ENCODE data around the gene ANAPC2.
A peak's percentile ranks its signal among the peaks of the same experiment; 100 is the strongest.

The ANAPC2 gene

DNA sequence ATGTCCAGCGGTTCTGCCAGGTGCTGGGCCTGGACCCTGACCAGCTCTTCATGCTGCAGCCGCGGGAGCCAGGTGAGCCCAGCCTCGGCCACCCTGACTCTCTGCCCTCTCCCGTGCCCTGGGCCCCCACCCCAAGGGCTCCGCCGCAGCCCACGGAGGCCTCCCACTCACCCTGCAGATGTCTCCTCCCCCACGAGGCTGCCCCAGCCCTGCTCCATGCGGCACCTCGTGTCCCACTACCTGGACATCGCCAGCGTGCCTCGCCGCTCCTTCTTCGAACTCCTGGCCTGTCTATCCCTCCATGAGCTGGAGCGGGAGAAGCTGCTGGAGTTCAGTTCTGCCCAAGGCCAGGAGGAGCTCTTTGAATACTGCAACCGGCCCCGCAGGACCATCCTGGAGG lies 26.3 kb upstream of the ANAPC2 start:
- DNase-seq, result no peak

DNA sequence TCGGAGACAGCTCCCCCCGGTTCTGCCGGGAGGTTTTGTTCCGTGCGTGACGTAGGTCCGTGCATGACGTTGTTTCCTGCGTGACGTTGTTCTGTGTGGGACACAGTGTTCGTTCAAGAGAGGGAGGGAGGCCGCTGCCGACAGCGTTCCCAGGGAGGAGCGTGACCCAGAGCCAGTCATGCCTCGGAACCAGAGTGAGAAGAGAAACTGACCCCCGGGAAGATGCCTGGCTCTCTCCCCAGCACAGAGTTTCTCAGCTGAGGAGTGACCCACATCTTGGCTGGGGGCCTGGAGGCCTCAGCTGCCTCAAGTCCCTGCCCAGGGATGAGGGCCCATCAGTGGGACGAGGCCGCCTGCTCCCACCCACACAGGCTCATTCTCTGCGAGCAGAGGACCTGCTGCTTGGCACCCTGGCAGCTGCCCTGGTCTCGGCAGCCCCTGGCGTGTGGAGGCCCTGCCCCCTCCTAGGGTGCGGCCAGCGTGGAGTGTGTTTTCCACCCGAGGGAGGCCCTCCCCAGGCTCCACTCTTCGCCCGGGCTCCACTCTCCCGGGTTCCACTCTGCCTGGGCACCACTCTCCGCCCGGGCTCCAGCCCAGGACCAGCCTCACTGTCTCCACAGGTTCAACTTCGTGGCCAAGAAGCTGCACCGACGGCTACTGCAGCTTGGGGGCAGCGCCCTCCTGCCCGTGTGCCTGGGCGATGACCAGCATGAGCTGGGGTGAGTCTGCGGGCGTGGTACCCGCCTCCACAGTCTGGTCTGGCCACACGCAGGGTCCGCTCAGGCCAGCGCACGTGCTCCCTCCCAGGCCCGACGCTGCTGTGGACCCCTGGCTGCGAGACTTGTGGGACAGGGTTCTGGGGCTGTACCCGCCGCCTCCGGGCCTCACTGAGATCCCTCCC lies 25.1 kb upstream of the ANAPC2 start:
- DNase-seq, result no peak

DNA sequence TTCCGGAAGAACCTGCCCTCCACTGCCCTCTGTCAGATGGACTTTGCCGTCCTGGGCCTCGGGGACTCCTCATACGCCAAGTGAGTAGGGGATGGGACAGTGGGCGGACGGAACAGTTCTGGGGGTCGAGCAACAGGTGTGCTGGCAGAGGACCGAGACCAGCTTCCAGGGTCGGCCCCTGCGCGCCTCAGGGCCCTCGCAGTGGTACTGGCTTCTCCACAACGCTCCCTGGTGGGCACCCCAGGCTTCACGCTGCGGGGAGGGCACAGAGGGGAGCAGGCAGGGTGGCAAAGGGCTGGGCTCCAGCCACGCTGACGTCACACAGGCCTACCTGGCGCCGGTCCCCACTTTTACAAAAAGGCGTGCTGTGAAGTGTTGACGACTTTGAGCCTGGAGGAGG lies 24.2 kb upstream of the ANAPC2 start:
- no peak for DNase-seq

DNA sequence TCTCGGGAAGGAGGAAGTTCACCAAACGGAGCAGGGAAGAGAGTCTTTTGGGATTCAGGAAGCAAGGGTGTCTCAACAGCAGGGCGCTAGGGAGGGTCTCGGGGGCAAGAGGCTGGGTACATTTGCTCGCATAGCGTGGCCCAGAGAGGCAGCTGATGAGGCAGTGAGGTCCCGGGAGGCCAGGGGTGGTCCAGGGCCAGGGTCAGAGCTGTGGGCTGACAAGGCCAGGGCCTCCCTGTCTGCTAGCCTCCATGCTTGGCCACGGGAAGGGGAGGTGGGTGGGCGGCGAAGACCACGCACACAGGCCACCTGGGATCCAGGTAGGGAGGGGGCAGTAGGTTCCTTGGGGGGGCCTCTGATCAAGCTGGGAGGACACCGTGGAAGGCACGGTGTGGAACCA lies 23.2 kb upstream of the ANAPC2 start:
- DNase-seq, result no peak

DNA sequence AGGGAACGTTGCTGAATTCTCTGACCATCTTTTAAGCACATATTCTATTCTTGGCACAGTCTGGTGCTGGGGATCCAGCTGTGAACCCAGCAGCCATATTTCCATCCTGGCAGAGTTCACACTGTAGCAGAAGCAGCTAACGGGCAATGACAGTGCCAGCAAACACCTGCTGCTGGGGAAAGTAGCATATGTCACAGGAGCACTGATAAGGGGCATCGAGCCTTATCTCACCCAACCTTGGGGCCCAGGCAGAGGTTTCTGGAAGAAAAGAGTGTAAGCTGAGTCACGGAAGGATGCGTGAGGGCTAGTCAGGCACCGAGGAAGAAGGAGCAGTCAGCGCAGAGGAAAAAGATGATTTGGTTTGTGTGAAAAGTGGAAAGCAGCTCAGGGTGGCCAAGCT lies 18.2 kb upstream of the ANAPC2 start:
- DNase-seq, result no peak

DNA sequence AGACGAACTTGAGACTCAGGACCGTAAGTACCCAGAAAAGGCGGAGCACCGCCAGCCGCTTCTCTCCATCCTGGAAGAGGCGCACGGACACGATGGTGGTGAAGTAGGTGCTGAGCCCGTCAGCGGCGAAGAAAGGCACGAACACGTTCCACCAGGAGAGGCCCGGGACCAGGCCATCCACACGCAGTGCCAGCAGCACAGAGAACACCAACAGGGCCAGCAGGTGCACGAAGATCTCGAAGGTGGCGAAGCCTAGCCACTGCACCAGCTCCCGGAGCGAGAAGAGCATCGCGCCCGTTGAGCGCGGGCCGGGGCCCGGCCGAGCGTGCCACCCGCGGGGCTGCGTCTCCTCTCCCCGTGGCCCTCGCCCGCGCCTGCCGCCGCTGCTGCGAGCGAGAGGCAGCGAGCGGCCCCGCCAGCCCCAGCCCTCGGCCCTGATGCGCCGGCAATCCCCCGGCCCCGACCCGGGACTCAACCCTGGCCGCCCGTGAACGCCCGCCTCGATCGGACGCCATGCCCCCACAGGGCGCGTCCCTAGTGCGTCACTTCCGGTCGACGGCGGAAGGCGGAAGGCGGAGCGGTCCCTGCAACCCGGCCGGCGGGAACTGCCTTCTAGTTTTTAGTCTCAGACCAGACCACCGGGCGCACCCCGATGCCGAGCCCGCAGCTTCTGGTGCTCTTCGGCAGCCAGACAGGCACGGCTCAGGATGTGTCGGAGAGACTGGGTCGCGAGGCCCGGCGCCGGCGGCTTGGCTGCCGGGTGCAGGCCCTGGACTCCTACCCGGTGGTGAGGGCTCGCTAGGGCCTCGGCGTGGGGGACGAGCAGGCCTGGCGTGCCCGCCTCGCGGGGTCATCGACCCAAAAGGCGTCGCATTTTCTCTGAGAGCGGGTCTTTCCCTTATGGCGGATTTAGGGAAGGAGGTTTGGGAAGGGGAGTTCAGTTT lies 17.0 kb upstream of the ANAPC2 start, which contains the start of the genes NDOR1 and TMEM203:
Gene NDOR1 (plus strand): TSS at position 575 of the 944 bp plus-strand sequence. CDS start 78 bp downstream, at position 653.
Gene TMEM203 (minus strand): TSS at position 523 of the 944 bp plus-strand sequence. CDS start 234 bp downstream, at position 289.
- DNase-seq, result peak; percentile 88

DNA sequence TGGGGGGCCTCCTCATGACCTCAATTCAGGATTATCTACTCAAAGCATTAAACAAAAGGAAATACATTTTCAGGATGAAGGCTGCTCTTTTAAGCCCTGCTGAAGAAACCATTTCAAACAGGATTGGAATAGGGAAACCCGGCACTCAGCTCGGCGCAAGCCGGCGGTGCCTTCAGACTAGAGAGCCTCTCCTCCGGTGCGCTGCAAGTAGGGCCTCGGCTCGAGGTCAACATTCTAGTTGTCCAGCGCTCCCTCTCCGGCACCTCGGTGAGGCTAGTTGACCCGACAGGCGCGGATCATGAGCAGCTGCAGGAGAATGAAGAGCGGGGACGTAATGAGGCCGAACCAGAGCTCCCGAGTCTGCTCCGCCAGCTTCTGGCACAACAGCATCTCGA lies 16.4 kb upstream of the ANAPC2 start:
- DNase-seq, result no peak

DNA sequence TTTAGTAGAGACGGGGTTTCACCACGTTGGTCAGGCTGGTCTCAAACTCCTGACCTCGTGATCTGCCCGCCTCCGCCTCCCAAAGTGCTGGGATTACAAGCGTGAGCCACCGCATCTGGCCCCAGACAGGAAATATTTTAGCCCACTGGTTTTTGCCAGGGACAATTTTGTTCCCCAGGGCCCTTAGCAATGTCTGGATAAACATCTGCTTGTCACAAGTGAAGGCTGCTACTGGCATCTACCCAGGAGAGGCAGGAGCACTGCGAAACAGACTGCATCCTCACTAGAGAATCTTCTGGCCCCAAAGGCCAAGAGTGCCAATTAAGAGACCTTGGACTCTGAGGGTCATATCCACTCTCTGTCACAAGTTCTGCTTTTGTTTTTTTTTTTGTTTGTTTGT lies 14.6 kb upstream of the ANAPC2 start:
- DNase-seq, result no peak

DNA sequence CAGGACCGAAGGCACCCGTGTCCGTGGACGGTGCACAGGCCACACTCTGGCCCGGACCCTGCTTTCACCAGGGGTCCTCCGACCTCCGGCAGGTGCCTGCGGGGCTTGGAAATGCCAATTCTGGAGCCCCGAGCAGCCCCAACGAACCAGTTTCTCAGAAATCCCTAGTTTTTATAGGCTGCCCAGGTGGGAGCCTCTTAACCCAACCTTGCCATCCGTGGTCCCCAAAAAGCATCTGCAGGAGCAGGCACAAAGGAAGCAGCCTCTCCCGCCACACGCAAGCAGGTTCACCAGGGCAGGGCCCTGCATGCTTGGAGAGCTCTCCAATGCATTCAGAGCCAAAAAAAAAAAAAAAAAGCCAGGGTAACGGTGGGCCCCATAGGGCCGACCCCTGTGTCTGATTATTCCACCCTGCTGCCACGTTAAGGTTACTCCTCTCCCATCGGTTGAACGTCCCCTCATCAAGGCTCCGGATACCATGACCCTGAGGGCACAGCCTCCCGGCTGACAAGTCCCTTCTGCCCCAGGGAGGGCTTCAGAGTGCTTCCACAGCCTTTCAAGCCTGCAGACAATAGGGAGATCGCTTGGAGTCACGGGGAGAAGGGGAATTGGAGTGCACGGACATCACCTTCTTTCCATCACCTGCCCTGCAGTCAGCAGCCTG lies 13.0 kb upstream of the ANAPC2 start:
- no peak for DNase-seq

DNA sequence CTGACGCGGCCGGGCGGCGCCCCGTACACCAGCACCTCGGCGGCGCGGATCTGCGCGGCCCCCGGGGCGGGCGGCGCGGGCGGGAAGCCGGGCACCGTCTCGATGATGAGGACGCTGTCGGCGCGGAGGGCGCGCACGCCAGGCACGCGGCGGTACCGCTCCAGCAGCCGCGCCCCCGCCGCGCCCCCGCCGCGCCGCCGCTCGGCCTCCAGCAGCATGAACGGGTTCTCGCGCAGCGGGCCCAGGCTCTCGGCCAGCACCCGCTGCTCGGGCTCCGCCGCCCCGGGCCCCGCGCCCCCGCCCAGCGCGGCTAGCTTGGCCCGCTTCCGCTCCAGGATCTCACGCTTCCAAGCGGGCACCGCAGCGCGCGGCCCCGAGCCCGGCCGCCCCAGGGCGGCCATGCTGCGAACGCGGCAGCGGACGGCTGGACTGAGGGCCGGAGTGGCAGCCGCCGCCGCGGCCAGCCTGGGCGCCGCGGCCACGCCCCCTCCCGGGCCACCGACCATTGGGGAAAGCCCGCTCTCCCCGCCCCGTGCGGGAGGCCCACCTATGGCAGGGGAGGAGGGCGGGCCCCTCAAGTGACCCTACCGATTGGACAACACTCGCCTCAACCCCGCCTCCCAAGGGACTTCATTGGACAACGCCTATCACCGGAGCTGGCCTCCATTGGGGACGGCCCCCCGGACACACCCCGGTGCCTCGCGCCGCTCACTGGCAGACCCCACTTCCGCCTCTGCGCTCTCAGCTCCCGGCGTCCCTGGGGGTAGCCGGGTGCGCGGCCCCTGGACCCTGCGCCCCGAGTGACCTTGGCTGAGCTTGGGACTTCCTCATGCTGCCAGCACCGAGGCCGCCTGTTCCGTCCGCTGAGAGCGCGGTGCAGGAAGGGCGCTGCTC lies 12.2 kb upstream of the ANAPC2 start, which contains the start of gene TPRN:
Gene TPRN (minus strand): TSS at position 431 of the 894 bp plus-strand sequence. CDS start 30 bp downstream, at position 401.
- DNase-seq, result peak; percentile 95

DNA sequence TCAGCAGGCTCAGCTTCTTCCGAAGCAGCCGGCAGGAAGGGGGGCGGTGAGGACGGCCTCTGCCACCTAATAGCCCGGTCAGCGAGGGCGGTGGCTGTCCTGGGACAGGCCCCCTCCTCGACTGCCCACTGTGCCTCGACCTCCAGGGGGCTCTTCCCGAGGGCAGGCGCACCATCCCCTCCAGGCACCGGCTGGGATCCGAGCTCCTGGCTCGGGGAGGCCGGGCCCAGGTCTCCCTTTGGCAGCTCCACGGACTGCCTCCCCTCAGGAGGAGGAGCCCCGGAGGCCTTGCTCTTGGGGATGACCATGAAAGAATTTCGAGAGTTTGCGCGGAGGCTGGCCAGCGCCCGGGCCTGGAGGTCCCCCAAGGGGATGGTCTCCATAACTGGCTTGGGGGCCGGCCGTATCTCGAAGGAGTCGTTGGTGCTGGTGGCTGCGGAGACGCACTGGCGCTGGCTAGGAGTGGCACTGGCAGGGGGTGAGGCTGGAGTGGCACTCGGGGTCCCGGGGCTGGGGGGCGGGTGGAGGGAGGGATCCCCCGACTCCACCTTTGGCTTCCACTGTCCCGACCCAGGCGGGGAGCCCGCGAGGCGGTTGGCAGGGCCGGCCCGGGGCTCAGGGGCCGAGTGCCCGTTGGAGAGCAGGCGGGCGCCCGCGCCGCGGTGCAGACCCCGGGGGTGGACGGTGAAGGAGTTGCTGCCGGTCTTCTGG lies 11.2 kb upstream of the ANAPC2 start:
- DNase-seq, result no peak

DNA sequence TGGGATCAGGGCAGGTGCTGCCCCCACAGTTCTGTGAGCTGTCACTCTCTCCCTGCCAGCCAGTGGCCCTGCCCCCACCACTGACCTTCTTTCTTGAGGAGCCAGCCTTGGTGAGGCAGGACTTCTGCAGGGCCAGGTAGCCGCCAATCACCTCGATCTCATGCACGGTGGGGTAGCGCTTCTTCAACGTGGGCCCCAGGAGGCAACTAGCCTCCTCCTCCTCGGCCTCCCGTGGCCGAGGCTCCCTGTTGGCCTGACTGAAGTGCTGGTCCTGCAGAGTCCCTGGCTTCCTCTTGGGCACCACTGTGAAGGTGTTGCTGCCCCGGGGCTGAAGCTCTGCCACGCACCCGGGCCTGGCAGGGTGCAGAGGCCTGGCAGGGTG lies 10.5 kb upstream of the ANAPC2 start:
- no peak for DNase-seq

DNA sequence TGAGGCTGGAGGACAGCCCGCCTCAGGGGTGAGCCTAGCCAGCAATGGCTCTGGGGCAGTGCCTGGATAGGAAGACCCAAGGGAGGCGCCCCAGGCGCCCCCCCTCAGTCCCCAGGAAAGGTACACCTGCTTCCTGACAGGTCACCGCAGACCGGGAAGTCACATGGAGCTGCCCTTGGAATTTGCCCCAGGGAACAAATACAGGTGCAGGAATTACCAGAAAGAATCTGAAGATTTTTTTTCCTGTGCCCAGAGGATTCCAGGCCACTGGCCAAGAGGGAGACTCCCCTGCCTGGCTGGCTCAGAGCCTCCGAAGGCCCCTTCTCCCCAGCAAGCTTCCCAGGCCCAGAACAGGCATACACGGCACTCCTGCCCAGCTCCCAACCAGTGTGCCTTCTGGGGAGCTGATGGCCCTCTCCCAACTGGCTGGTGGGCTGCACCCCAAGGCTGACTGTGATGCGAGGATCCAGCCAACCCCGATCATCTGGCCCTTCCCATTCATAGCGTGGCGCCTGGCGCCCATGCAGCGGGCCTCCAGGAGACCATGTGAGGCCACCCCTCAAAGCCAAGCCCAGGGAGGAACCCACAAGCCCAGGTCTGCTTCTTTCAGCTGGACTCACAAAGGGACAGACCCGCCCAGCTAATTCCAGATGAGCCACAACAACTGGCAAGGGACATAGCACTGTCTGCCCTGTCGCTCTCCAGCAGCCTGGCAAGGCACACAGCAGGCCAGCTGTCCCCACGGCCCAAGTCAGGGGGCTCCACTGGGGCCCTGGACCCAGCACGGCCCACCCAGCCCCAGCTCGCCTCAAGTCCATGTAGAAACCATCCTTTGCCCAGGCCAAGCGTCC lies 9.9 kb upstream of the ANAPC2 start:
- DNase-seq, result no peak

DNA sequence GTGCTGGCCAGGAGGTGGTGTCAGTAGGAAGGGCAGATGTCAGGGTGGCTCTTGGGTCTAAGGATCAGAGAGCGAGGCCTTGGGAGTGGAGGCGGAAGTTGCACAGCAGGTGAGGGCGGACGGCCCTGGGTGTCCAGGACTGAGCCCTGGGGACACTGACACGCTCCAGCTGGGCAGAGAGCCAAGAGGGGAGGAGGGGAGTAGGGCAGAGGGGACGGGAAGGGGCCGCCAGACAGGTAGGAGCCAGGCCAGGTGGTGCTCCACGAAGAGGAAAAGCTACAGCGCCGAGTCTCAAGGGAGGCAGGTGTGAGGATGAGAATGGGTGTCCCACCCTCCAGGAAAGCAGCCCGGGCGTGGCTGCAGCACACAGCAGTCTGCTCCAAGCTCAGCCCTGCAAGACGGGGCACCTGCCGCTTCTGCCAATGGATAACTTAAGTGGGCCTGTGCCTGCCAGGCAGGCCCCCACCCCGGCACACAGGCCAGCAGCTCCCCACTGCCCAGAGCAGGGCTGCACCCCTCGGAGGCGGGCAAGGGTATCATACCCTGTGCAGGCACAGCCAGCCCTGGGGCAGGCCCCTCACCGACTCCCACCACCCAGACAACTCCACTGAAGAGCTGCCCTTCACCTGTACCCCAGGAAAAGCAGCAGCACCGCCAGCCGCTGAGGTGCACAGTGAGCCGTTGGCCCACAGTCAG lies 7.3 kb upstream of the ANAPC2 start:
- no peak for DNase-seq

DNA sequence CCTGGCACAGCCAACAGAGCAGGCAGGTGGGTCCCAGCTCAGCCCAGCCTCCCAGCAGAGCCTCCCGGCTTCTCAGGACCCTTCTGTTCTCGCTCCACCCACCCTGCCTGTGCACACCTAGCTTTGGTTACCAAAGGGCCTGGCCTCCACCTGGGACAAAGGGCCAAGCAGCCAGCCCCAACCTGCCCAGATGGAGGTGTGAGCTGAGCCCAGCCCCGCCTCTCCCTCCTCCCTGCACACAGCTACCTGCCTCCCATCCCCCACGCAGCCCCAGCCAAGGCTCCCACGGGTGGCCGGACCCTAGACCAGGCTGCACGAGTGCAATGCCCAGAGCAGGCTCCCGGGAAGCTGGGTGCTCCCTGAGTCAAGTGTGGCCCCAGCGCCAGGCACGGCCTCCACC lies 6.5 kb upstream of the ANAPC2 start:
- DNase-seq, result no peak

DNA sequence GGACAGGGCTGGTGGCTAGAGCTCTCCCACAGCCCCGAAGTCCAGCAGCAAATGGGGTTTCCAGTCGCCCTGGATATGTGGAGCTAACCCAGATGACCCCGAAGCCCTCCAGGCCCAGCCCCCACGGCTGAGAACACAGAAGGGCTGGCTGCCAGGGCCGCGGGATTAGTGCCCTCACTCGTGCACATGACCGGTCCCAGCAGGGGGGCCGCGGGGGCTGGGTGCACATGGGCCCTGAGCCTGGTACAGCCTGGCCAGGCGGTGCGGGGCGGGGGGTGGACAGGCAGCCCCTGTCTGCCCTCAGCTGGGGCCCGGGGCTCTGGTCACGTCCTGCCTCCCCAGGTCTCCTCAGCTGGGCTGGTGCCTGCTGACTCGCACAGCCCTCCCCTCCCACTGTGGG lies 6.0 kb upstream of the ANAPC2 start:
- no peak for DNase-seq

DNA sequence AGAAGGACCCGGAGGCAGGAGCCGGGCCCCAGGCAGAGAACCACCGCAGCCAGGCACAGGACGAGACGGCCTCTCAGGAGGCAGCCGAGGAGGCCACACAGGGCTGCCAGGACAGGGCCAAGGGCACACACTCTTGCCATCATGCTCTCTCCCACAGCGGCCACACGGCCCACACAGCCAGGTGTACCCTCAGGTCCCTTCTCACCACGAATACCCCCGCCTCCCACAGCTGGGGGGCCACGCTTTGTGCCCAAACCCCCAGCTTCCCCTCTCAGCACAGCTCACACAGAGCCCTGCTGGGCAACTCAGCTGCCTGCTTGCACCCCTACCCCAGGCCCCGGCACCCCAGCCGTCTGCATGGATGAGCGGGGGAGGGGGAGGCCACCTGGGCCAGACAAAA lies 5.4 kb upstream of the ANAPC2 start:
- no peak for DNase-seq

DNA sequence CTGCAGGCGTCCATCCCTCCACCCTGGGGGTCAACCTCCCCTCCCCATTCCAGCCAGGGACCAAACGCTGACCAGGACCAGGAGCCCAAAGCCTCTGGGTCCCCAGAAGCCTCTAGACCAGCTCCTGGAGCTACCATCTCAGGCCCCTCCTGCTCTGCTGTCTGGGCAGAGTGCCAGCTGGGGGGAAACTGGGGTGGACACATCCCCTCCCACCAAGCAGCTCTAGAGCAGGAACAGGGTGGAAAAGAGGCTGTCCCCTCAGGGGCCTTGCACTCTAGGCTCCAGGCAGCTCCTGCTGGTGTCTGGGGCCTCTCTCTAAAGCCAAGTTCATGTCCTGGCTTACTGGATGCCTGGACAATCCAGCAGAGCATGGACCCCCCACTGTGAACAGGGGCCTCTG lies 4.5 kb upstream of the ANAPC2 start:
- DNase-seq, result no peak

DNA sequence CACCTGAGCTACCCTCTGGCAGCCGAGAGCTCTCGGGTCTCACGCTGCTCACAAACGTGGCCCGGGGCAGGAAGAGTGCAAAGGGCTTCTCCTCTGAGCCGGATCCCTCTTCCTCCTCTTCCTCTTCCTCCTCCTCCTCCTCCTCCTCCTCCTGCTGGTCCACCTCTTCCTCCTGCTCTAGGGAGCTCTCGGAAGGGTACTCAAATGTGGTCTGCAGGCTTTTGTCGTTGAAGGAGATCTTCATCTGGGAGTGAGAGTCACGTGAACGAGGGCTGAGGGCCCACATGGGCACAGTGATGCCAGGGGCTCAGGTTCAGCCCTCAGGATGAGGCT lies 4.1 kb upstream of the ANAPC2 start:
- DNase-seq, result no peak

Measured in NCI-H1048 (cell line).